IMR-90 (cell line): ENCODE results near the gene SEC31B. TPM values are rescaled to one million over a fixed set of nuclear protein-coding genes. Genes with fewer than 3 reads are reported as not detected.

Source experiments
- ATAC-seq: fragments of 200-7000 bp; cut with Tn5 transposase; 2 replicates; pipeline ENCODE4 v1.9.1; 2020; ENCODE audit warnings: low read depth, mild to moderate bottlenecking, moderate library complexity
- BruUV-seq: library from RNA; stranded (reverse); fragments of 400-500 nt; replicated peaks from 2 replicates; lab custom pipeline; 2021; lab: Mats Ljungman, UMichigan
- CTCF ChIA-PET: fragments of 300-600 bp; formaldehyde crosslinking; extraction: SDS; loops from one replicate; lab custom pipeline; 2021; ENCODE audit warnings: antibody characterized with exemption; lab: Yijun Ruan, JAX
- POLR2A ChIA-PET: fragments of 300-600 bp; sonication (Branson Sonifier 250); formaldehyde crosslinking; loops from one replicate; lab custom pipeline; 2022; ENCODE audit warnings: antibody characterized with exemption; ENCODE audit not compliant: unreplicated experiment; lab: Charles Lee
- DNase-seq: peaks from one replicate; pipeline ENCODE4 v3.0.0; 2013
- H2AFZ ChIP-seq: replicated peaks from 2 replicates; pipeline ENCODE3; 2013; ENCODE audit warnings: low read length, mild to moderate bottlenecking; ENCODE audit not compliant: poor library complexity
- H2AK5ac ChIP-seq: 2 replicates; pipeline ENCODE4 v1.6.1; 2013; ENCODE audit warnings: low read depth, low read length, inconsistent platforms
- H2AK9ac ChIP-seq: replicated peaks from 2 replicates; pipeline ENCODE3; 2013; ENCODE audit warnings: mild to moderate bottlenecking, low read depth, low read length, moderate library complexity; ENCODE audit not compliant: poor library complexity
- H2BK120ac ChIP-seq: 2 replicates; pipeline ENCODE4 v1.6.1; 2013; ENCODE audit warnings: low read depth, low read length, inconsistent platforms
- H2BK15ac ChIP-seq: 3 replicates; pipeline ENCODE4 v1.6.1; 2013; ENCODE audit warnings: low read depth, low read length, inconsistent platforms
- H2BK20ac ChIP-seq: 2 replicates; pipeline ENCODE4 v1.6.1; 2013; ENCODE audit warnings: low read depth, mild to moderate bottlenecking, inconsistent platforms, low read length, moderate library complexity
- H2BK5ac ChIP-seq: 2 replicates; pipeline ENCODE4 v1.6.1; 2013; ENCODE audit warnings: mild to moderate bottlenecking, low read depth, low read length, inconsistent platforms; ENCODE audit not compliant: poor library complexity, severe bottlenecking
- H3K14ac ChIP-seq: replicated peaks from 2 replicates; pipeline ENCODE4 v1.6.1; 2013; ENCODE audit warnings: low read depth, low read length, inconsistent platforms
- H3K18ac ChIP-seq: 2 replicates; pipeline ENCODE4 v1.6.1; 2013; ENCODE audit warnings: low read depth, low read length, control low read depth
- H3K23ac ChIP-seq: 2 replicates; pipeline ENCODE4 v1.6.1; 2013; ENCODE audit warnings: low read depth, low read length, inconsistent platforms
- H3K27ac ChIP-seq: 2 replicates; pipeline ENCODE4 v1.5.1; 2013; ENCODE audit warnings: mild to moderate bottlenecking, control low read depth, low read length; ENCODE audit not compliant: insufficient read depth
- H3K27me3 ChIP-seq: 2 replicates; pipeline ENCODE4 v1.6.1; 2013; ENCODE audit warnings: low read length; ENCODE audit not compliant: control insufficient read depth, insufficient read depth
- H3K36me3 ChIP-seq: 2 replicates; pipeline ENCODE4 v1.6.1; 2013; ENCODE audit warnings: low read length, mixed read lengths; ENCODE audit not compliant: control insufficient read depth, insufficient read depth
- H3K4ac ChIP-seq: 2 replicates; pipeline ENCODE4 v1.6.1; 2013; ENCODE audit warnings: low read depth, low read length, inconsistent platforms
- H3K4me1 ChIP-seq: 2 replicates; pipeline ENCODE4 v1.6.1; 2013; ENCODE audit warnings: low read length, mixed read lengths; ENCODE audit not compliant: control insufficient read depth, insufficient read depth
- H3K4me2 ChIP-seq: 2 replicates; pipeline ENCODE4 v1.6.1; 2013; ENCODE audit warnings: low read depth, mild to moderate bottlenecking, control low read depth, low read length, moderate library complexity
- H3K4me3 ChIP-seq: 2 replicates; pipeline ENCODE4 v1.5.1; 2013; ENCODE audit warnings: low read depth, mild to moderate bottlenecking, control low read depth, low read length, moderate library complexity; ENCODE audit not compliant: insufficient read depth
- H3K56ac ChIP-seq: 2 replicates; pipeline ENCODE4 v1.6.1; 2013; ENCODE audit warnings: low read length, inconsistent platforms; ENCODE audit not compliant: insufficient read depth; ENCODE audit errors: extremely low read depth
- H3K79me1 ChIP-seq, 2 experiments: 2 replicates each; pipeline ENCODE4 v1.6.1; 2013; ENCODE audit warnings: low read length in 2 of 2, inconsistent platforms in 1 of 2, low read depth in 1 of 2
- H3K9ac ChIP-seq: 2 replicates; pipeline ENCODE4 v1.6.1; 2013; ENCODE audit warnings: low read depth, low read length, control low read depth
- H3K9me1 ChIP-seq: 2 replicates; pipeline ENCODE4 v1.6.1; 2013; ENCODE audit warnings: low read length, inconsistent platforms; ENCODE audit not compliant: insufficient read depth
- H3K9me3 ChIP-seq: 2 replicates; pipeline ENCODE4 v1.6.1; 2013; ENCODE audit warnings: low read length; ENCODE audit not compliant: control insufficient read depth, insufficient read depth
- H4K20me1 ChIP-seq: 2 replicates; pipeline ENCODE4 v1.6.1; 2013; ENCODE audit warnings: low read length, inconsistent platforms; ENCODE audit not compliant: insufficient read depth
- H4K5ac ChIP-seq: 2 replicates; pipeline ENCODE4 v1.6.1; 2013; ENCODE audit warnings: mild to moderate bottlenecking, low read depth, low read length, control low read depth
- H4K8ac ChIP-seq, 2 experiments: 2 replicates each; pipeline ENCODE4 v1.6.1; 2013; ENCODE audit warnings: low read depth in 2 of 2, low read length in 2 of 2, control low read depth in 1 of 2, inconsistent platforms in 1 of 2
- H4K91ac ChIP-seq: 2 replicates; pipeline ENCODE4 v1.6.1; 2013; ENCODE audit warnings: low read depth, low read length, inconsistent platforms; ENCODE audit not compliant: insufficient read depth
- BHLHE40 ChIP-seq: fragments of 150-350 bp; IDR thresholded peaks from 2 replicates; pipeline ENCODE4 v1.6.1; 2016; ENCODE audit warnings: mild to moderate bottlenecking, low read depth, low read length
- CEBPB ChIP-seq: IDR thresholded peaks from 2 replicates; pipeline ENCODE4 v1.6.1; 2012; ENCODE audit warnings: low read depth, low read length, improper control_type of control experiment
- CHD1 ChIP-seq: IDR thresholded peaks from 2 replicates; pipeline ENCODE4 v1.6.1; 2012; ENCODE audit warnings: low read depth, low read length, improper control_type of control experiment
- CTCF ChIP-seq: conservative IDR thresholded peaks from 2 replicates; pipeline ENCODE4 v1.5.1; 2012; ENCODE audit warnings: mild to moderate bottlenecking, low read depth, low read length, improper control_type of control experiment
- ELK1 ChIP-seq: fragments of 150-350 bp; IDR thresholded peaks from 2 replicates; pipeline ENCODE4 v1.6.1; 2016; ENCODE audit warnings: low read depth, mild to moderate bottlenecking, low read length, moderate library complexity, borderline replicate concordance
- MXI1 ChIP-seq: IDR thresholded peaks from 2 replicates; pipeline ENCODE4 v1.6.1; 2012; ENCODE audit warnings: low read depth, mild to moderate bottlenecking, low read length, moderate library complexity, borderline replicate concordance
- POLR2A ChIP-seq: IDR thresholded peaks from 2 replicates; pipeline ENCODE4 v1.6.1; 2012; ENCODE audit warnings: mild to moderate bottlenecking, low read depth, low read length
- RCOR1 ChIP-seq: IDR thresholded peaks from 2 replicates; pipeline ENCODE4 v1.6.1; 2012; ENCODE audit warnings: mild to moderate bottlenecking, low read length, improper control_type of control experiment; ENCODE audit not compliant: insufficient replicate concordance
- RFX5 ChIP-seq: IDR thresholded peaks from 2 replicates; pipeline ENCODE4 v1.8.0; 2012; ENCODE audit warnings: low read depth, mild to moderate bottlenecking, low read length, moderate library complexity
- USF2 ChIP-seq: fragments of 150-350 bp; IDR thresholded peaks from 2 replicates; pipeline ENCODE4 v1.6.1; 2017; ENCODE audit warnings: mild to moderate bottlenecking, antibody characterized with exemption, low read length, low read depth
- WGBS, 2 experiments: methylation state at CpG; one replicate each; pipeline versions ENCODE4 v1.1.5 to v1.1.7; 2013; ENCODE audit warnings: missing lambda C conversion rate in 2 of 2; ENCODE audit not compliant: insufficient read length in 1 of 2; ENCODE audit errors: extremely low coverage in 2 of 2; 5-methylcytosine and 5-hydroxymethylcytosine counted together
- dilution Hi-C: fragments of 300-500 bp; cut with HindIII; formaldehyde crosslinking; loops from one replicate; pipeline ENCODE4 v1.14.3; 2018; ENCODE audit warnings: low sequenced_read_pairs; ENCODE audit not compliant: unreplicated experiment
- in situ Hi-C: fragments of 300-500 bp; cut with MboI; formaldehyde crosslinking; loops from 3 replicates; pipeline ENCODE4 v1.14.3; 2019; ENCODE audit warnings: low sequenced_read_pairs, inconsistent platforms, mixed read lengths
- intact Hi-C: fragments of 100-400 bp; cut with micrococcal nuclease; formaldehyde crosslinking; loops from 2 replicates; pipeline ENCODE4 v1.10.0; 2022
- polyA plus RNA-seq, 3 experiments: library from polyadenylated mRNA; depleted of rRNA; stranded (reverse); fragments of >200 nt; gene quantifications; 2 replicates each; pipeline ENCODE4 v1.2.3, GENCODE V29; 2012; ENCODE audit warnings: low replicate concordance in 1 of 3
- total RNA-seq: library from RNA; depleted of rRNA; stranded (reverse); fragments of >200 nt; gene quantifications from 2 replicates; pipeline ENCODE4 v1.2.3, GENCODE V29; 2012

Gene SEC31B
- total and polyA plus RNA-seq, 2 of the 4 experiments (the other 2 are of a cell fraction): 1.3 to 8.1 TPM

GRCh38 chr10:100485366-100485765 is 34.3 kb downstream of the SEC31B start:
- no peak overlapping the region for H2BK120ac ChIP-seq
- TF ChIP-seq CTCF: no peak
- TF ChIP-seq BHLHE40: no peak
- TF ChIP-seq ELK1: no peak
- TF ChIP-seq CEBPB: no peak
- TF ChIP-seq POLR2A: no peak
- no peak for TF ChIP-seq RCOR1
- TF ChIP-seq MXI1: no peak
- no peak for TF ChIP-seq USF2
- no peak for TF ChIP-seq RFX5
- TF ChIP-seq CHD1: no peak
- no peak overlapping the region for H2BK15ac ChIP-seq
- H3K36me3 ChIP-seq: peaks cover 18% of the 10 kb centered on the region
- H3K4me1 ChIP-seq: peaks cover 4% of the 10 kb centered on the region; the same call in 1 of the 2 replicates
- H3K4me3 ChIP-seq: no peak overlapping the region
- no peak overlapping the region for H3K4me2 ChIP-seq
- no peak overlapping the region for H2AK5ac ChIP-seq
- no peak overlapping the region for H3K27ac ChIP-seq
- H2AFZ ChIP-seq: no peak overlapping the region
- intact Hi-C loops (no loop called here), dilution Hi-C loops (no loop called here), in situ Hi-C loops (no loop called here)
- H3K27me3 ChIP-seq: peaks cover 24% of the 10 kb centered on the region
- no peak overlapping the region for H3K23ac ChIP-seq
- no peak overlapping the region for H3K9ac ChIP-seq
- H3K9me1 ChIP-seq: no peaks in the 10 kb centered on the region
- H2AK9ac ChIP-seq: no peak overlapping the region
- H2BK20ac ChIP-seq: no peak overlapping the region
- H4K8ac ChIP-seq: no peak overlapping the region
- ChIA-PET CTCF (no interaction called here), POLR2A (no interaction called here)
- no CpG with 5 or more reads among the region's 8 CpGs for WGBS, 2 experiments
- H4K91ac ChIP-seq: no peak overlapping the region
- no peak for DNase-seq
- no peak overlapping the region for H4K5ac ChIP-seq
- no peaks in the 10 kb centered on the region for H3K79me1 ChIP-seq
- no peak overlapping the region for H3K14ac ChIP-seq
- H3K4ac ChIP-seq: no peak overlapping the region
- no peak for ATAC-seq
- no peaks in the 10 kb centered on the region; the same call in 1 of the 2 replicates for H4K20me1 ChIP-seq
- H3K18ac ChIP-seq: no peak overlapping the region
- no peaks in the 10 kb centered on the region for H3K9me3 ChIP-seq
- no TSS peak for BruUV-seq
- H2BK5ac ChIP-seq: no peak overlapping the region
- no peak overlapping the region for H3K56ac ChIP-seq
